HG02798 (cell line): ENCODE data around the gene NR3C1.
A peak's percentile ranks its signal among the peaks of the same experiment; 100 is the strongest.

Experiments
- ATAC-seq: cut with Tn5 transposase; IDR thresholded peaks from one replicate; pipeline ENCODE4 v1.9.1; 2021; ENCODE audit warnings: mild to moderate bottlenecking; ENCODE audit not compliant: unreplicated experiment, poor library complexity

NR3C1 gene

DNA sequence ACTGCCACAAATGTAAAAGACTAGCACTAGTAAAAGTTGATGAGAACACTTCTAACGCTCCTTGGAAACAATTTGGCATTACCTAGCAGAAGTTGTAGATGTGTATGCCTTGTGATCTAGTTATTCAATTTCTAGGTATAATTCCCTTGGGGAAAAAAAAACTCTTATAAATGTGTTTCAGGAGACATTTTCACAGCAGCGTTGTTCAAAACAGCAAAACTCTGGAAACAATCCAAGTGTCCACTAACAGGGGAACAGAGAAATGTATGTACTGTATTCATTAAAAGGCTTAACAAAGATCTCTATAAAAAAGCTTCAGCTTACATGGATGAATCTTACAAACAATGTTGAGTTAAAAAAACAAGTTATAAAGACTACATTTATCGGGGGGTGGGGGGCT, 30.4 kb downstream of the NR3C1 start:
- ATAC-seq: no peak

DNA sequence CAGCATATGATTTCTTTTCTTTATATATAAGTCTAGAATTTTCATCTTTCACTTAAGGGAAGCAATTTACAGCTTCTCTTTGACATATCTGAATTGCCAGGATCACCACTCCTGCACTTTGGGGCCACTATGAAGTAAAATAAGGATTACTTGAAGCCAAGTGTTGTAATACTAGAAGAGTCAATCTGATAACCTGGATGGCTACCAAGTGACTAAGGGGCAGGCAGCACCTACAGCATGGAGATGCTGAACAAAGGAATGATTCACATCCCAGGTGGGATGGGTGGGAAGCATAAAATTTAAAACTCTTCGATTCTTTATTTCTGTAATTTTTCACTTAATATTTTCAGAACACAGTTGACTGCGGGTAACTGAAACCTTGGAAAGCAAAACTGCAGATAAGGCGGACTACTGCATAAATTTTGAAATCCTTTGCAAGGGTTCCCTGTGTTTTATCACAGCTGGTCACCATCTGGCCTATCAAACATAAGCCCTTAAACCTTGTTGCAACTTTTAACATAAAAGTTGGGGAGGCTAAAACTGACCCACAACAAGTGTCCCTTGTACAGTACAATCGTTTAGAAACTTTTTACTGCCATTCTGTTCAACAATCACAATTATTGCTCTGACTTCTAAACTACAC, 31.2 kb downstream of the NR3C1 start:
- ATAC-seq: no peak

DNA sequence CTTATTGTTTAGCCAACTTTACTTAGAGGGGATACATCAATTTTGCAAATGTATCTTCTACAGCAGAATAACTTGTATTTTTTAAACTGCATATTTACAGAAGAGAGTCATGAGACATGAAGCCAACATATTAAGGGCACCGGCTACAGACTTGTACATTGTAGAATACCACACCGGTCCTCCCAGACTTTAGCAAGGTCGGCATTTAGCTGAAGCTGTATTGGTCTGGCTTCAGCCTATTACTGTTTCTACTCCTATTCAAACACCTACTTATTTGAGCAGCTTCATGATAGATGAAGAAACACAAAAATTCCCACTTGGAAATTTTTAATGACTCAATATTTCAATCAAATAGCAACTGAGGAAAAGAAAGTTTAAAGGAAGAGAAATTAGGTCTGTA, 33.0 kb downstream of the NR3C1 start:
- no peak for ATAC-seq

DNA sequence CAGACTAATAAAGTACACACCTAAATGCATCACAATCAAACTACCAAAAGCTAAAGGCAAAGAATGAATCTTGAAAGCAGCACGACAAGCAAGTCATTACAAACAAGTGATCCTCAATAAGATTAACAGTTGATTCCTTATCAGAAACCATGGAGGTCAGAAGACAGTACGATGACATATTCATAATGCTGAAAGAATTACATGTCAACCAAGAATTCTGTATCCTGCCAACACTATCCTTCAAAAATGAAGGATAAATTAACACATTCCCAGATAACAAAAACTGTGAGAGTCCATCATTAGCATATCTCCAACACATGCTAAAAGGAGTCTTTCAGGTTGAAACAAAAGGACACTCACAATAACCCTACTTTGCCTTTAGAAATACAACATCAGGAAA, 39.4 kb downstream of the NR3C1 start:
- ATAC-seq: no peak

DNA sequence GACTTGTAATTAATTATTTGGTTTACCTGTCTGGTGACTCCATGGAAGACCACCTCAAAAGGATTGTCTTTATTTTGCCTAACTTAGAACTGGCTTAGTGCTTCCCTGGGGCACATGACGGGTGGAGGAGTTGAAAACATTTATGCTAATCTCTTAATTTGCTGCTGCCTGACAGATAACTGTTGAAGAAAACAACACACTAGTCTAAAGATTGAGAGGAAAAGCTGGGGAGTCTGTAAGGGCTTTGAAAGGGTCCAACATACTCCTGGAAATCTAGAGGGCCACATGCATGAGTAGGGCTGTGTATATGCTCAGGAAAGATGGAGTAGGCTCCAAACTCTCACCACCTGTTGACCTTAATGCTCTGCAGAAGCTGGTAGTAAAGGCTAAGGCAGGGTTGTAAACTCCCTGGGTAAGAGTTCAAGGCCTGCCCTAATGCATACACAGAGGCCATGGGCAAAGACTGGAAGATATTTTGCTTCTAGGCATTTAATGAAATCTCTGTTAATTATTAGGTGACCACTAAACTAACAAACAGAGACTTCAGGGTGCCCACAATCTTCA, 40.7 kb downstream of the NR3C1 start:
- no peak for ATAC-seq

DNA sequence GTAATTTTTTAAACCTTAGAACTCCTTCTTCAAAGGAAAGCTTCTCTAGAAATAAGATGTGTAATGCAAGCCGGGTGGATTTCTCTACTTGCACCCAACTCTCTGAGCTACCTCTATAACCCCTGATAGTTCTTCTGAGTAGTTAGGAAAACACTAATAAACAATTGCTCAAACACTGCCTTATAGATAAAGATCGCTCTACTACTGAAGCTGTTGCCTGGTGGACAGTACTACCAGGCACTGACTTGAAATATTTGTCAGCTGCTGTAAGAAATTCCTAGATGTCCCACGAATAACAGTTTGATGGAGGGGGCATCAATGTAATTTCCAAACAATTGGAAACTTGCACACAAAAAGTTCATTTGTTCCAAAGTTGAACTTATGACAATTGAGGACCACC, 42.0 kb downstream of the NR3C1 start:
- no peak for ATAC-seq

DNA sequence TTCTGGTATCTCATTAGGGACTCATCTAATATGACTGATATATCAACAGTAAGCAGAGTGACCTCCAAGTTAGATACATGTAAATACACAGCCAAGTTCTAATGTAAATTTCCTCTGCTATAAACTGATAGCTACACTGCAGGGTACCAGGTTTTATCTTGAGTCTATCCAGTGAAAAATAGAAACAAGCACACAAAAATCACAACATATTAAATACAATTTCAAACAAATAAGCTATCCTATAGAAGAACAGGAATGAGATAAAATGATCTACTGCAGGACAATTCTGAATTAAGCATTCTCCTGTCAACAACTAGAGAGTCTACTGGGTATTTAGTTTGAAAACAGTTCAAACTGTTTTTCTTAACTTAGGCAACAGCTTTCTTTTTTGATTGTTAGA, 42.7 kb downstream of the NR3C1 start:
- no peak for ATAC-seq

DNA sequence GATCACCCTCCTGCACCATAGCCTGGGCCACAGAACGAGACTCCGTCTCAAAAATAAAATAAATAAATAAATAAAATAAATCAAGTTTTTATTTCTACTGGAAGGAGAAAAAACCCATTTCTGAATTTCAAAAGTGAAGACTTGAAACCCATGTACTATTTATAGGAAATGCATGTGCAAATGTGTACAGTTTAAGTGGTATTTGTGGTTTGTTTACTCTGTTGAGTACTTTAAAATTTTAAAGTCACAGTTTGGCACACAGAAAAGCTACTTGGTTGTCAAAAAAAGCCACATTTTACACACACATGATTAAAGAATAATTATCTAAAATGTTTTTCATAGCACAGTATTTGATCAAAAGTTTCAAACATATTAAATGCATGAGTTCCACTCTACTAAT, 43.6 kb downstream of the NR3C1 start:
- peak; percentile 51 for ATAC-seq

DNA sequence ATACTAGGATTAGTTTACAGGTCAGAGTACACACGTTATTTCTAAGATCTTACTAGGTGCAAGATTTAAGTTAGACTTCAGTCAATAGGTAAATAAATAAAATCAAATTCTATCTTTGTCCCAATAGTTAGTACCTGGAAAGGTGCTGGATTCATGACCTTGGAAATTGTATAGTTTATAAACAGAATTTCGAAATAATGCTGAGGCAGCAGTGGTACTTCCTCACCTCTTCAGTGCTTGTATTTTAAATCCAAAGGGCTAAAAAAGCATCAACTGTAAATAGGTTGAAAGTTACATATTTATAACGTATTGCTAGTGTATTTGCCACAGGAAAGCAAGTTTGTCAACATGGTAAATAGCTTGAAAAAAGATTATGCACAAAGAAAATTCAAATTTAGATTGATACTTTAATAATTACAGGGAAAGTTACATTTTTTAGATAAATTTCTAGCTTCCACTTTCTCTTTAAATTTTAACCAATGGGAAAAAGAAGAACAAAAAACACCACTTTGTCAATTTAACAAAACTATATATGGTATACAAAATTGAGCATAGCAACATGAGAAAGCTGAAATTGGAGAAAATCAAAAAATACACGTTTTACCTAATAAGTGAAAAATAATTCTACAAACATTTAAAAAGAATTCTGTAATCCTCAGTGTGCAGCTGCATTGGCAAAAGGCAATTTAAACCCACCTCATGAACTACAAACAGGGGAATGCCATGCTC, 46.5 kb downstream of the NR3C1 start:
- no peak for ATAC-seq

DNA sequence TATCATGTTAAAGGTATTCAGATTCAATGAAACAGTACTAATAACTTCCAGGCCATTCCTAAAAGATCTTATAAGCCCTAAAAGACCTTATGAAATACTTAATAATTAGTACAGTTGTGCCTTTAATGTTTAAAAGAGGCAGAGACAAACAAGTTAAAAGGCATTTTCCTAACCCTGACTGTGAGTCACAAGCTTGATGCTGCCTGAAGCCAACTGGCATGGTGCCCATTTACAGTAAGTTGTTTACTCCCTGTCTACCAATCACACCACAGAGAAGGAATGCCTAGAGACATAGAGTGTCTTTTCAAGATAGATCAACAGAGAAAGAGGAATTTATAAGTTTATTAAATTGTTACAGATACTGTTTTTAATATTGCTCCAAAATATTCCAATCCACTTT, 47.8 kb downstream of the NR3C1 start:
- ATAC-seq: peak; percentile 31

DNA sequence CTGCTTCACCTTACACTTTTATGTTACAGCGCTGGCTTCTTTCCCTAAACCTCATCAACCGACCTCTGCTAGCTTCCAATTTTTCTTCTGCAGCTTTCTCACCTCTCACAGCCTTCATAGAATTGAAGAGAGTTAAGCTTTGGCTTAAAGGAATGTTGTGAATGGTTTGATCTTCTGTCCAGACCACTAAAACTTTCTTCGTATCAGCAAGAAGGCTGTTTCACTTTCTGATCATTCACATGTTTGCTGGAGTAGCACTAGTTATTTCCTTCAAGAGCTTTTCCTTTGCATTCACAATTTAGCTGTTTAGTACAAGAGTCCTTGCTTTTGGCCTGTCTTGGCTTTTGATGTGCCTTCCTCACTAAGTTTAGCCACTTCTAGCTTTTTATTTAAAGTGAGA, 49.5 kb downstream of the NR3C1 start:
- peak; percentile 50 for ATAC-seq

DNA sequence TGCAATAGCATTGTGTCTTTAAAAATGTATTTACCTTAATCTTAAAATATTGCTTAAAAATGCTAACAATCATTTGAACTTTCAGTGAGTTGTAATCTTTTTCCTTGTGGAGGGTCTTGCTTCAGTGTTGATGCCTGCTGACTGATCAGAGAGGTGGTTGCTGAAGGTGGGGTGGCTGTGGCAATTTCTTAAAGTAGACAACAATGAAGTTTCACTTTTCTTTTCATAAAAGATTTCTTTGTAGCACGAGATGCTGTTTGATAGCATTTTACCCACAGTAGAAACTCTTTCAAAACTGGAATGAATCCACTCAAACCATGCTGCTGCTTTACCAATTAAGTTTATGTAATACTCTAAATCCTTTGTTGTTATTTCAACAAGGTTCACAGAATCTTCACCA, 50.8 kb downstream of the NR3C1 start:
- peak; percentile 29 for ATAC-seq

DNA sequence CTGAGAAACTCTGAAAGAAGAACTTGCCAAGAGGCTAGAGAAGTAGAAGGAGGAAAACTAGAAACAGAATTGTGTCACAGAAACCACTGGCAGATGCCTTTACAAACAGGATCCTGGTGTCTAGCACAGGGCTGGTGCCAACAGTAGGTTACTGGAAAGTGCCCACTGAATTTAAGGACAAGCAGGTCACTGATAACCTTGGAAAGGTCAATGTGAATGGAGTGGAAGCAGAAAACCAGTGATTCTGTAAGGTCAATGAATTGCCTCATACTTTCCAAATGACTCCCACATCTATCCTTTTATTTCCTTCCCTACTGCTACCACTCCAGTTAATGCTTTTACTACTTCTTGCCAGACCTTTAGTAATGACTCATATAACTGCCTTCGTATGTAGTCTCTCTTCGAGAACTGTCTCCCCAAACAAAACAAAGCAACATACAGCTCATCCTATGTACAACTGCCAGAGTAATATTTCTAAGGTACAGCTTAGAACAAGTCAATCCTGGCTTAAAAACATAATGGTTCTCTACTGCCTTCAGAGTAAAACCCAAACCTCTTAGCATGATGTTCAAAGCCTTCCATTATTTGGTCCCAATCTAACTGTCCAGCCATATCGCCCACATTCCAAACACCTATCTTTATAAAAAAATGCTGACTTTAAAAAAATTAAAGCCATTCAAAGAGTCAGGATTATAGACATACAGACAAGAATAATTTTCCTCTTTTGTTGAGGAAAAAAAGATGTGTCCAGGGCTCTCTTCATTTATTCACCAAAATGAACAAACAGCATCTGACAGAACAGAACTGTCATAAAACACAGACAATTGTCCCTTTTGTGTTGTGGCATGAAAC, 52.5 kb downstream of the NR3C1 start:
- ATAC-seq: no peak

DNA sequence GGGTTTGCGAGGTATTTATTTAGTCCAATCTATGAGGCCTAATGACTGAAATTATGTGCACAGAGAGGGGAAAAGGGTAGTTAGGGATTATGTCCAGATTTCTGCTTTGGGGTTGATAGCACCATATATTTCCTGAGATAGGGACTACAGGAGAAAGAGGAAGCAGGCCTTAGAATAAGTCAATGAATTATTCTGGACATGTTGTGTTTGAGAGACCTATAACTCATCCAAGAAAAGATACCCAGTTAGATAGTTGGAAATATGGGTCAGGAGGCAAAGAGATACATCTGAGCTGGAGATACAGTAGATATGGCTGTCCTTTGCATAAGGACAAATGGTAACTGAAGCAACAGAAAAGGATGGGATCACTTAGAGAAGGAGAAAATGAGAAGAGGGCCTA, 53.1 kb downstream of the NR3C1 start:
- ATAC-seq: no peak

DNA sequence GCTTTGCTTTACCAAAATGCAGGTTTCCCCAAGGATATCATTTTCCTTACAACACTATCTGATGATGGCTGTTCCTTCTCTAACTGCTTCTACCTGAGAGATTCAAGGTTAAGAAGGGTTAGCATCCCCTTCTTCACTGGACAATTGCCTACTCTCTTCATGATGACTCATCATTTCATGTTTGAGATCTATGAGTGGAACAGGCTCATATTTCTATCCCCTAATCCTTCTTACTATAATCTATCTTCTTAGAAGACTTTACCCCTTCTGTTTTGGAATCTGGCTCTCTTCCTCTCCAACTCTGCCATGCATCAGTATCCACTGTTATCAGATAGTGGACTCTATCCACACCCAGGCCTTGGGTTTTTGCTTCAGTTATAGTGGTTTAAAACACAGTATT, 54.3 kb downstream of the NR3C1 start:
- ATAC-seq: no peak

DNA sequence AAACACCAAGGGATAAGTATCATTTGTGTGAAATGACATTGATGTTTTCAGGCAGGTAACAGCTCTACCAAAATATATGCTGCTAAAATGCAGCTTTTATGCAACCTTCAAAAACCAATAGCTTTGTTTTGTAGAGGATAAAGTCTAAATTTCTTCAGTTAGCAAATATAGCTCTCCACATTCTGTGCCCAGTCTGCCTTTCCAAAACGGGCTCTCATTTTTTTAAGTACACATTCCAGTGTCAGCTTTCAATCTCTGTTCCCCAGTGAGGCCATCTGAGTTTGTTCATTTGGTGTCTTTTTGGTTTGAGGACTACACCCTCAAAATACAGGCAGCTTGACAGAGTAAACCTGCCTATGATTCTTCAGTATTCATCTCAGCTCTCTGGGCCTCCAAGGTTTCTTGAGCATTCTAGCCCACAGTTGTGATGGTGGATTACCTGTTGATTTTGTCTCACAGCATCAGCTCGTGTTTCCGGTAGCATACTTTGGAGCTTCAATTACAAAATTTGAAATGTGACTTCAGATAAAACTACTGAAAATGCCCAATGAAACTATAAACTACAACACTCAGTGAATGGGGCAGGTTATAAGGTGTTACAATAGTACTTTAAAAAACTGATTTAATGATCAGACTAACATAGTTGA, 55.7 kb downstream of the NR3C1 start:
- no peak for ATAC-seq

DNA sequence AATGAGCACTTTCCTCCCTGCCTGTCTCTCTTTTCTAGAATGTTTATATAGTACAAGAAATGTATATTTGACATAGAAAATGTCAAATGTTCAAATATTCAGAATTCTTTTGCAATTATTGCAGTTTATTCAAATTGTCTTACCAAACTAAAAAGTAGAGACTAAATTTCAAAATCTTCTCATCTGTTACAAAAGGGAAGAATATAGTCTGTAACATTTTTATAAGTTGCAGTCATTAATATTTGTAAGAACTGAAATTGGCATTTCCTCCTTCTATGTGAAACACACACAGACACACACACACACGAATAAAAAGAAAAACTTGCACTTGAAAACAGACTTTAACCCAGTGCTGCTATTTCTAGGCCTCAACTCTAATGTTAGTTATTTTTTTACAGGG, 56.4 kb downstream of the NR3C1 start:
- ATAC-seq: no peak

DNA sequence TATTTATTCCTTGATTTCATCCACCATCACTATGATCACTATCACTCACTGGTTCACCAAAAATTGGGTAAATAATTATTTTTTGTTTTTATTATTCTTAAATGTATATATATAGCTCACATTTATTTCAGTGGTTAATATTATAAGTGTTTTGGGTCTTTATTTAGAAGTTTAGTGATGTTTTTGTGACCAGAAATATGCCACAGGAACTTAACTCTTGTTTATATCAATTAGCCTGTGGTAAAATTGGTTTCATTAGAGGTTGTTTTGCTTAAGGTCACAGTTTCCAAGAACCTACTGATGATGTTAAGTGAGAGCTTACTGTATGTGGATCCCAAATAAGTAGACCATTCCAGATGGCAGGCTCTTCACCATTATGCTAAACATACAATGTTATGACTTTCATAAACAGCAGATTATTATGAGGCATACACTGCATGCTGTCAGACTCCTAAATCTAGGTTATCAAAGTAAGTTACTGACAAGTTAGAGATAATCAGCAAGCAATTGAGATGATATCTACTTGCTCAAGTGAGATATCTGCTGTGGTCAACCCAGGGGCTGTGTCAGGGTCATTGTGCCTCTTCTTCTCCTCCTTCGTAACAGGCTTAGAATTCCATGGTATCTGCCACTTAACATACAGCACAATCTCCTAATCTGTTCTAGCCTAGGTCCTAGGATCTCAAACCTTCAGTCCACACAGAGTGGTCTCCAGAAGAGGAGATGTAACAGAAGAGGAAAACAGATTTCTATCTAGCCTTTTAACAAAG, 57.6 kb downstream of the NR3C1 start:
- no peak for ATAC-seq

DNA sequence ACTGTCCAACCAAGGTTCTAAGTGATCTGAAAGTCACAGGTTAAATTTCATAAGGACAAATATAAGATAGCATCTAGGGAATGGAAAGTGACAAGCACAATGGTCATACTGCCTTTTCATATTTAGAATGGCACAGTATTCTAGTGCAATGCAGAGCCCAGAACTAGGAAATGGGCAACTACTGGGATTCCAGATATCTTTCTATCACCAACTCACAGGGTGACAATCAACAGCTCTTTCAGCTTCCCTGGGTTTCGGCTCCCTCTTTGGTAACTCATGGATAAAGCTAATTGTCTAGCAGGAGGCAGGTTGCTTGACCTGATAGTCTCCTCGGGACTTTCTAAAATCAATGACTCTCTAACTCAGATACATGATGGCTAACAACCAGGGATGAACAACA, 60.4 kb downstream of the NR3C1 start:
- no peak for ATAC-seq

DNA sequence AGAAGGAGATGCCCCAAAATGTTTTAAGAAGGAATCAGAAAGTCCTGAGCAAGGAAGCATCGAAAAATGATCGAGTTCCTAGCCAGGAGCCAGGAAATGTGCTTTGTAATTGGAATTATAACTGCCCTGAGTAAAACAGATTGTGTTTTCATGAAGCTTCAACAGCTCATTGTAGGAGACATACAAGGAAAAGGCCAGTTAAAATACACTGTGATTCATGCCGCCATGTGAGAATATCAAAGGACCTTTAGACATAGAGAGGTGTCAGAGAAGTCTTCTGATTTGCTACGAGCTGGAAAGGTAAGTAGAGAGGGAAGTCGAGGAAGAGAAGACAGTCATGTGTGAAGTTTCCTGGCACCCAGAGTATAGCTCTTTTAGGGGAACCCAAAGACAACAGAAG, 60.9 kb downstream of the NR3C1 start:
- no peak for ATAC-seq
